HepG2 (cell line): ENCODE results near the gene EFEMP2. TPM values are rescaled to one million over a fixed set of nuclear protein-coding genes. Genes with fewer than 3 reads are reported as not detected.

Experiments
- DNMT3B ChIP-seq: conservative IDR thresholded peaks from 2 replicates; pipeline ENCODE4 v1.6.1; 2016; ENCODE audit warnings: missing biosample characterization, control low read depth
- KMT2A ChIP-seq: sonication (generic); formaldehyde crosslinking; IDR thresholded peaks from 2 replicates; pipeline ENCODE4 v1.4.0; 2020; ENCODE audit warnings: missing genetic modification reagents
- LRRFIP1 ChIP-seq: sonication (generic); formaldehyde crosslinking; conservative IDR thresholded peaks from 2 replicates; pipeline ENCODE4 v1.4.0; 2020; ENCODE audit warnings: missing genetic modification reagents
- MIXL1 ChIP-seq: IDR thresholded peaks from 2 replicates; pipeline ENCODE4 v1.6.1; 2016
- MZF1 ChIP-seq: sonication (generic); formaldehyde crosslinking; IDR thresholded peaks from 2 replicates; pipeline ENCODE4 v1.8.1; 2023; ENCODE audit warnings: mild to moderate bottlenecking, missing genetic modification reagents, borderline replicate concordance
- SKI ChIP-seq: fragments of 450-650 bp; IDR thresholded peaks from one replicate; pipeline ENCODE4 v1.6.1; 2018; ENCODE audit warnings: mild to moderate bottlenecking; ENCODE audit not compliant: partially characterized antibody
- SNAPC5 ChIP-seq: sonication (generic); formaldehyde crosslinking; IDR thresholded peaks from 2 replicates; pipeline ENCODE4 v1.8.1; 2023; ENCODE audit warnings: mild to moderate bottlenecking, missing genetic modification reagents, borderline replicate concordance
- ZBTB4 ChIP-seq: sonication (generic); formaldehyde crosslinking; IDR thresholded peaks from 2 replicates; pipeline ENCODE4 v1.4.0; 2020; ENCODE audit warnings: missing genetic modification reagents, mild to moderate bottlenecking, borderline replicate concordance
- ZNF468 ChIP-seq: sonication (generic); formaldehyde crosslinking; IDR thresholded peaks from 2 replicates; pipeline ENCODE4 v1.8.0; 2022; ENCODE audit warnings: mild to moderate bottlenecking, moderate library complexity, missing genetic modification reagents
- ZNF746 ChIP-seq: sonication (generic); formaldehyde crosslinking; IDR thresholded peaks from 2 replicates; pipeline ENCODE4 v1.8.0; 2022; ENCODE audit warnings: mild to moderate bottlenecking, missing genetic modification reagents
- polyA plus RNA-seq, 8 experiments: library from polyadenylated mRNA; depleted of rRNA in 3 of 8; stranded (reverse) in 7 of 8; unstranded in 1 of 8; fragments of >200 nt; fragmentation: Illumina TruSeq in 4 of 8; extraction: Trizol in 4 of 8; gene quantifications; 2 replicates each; pipeline versions ENCODE4 v1.2.1 to v1.2.3, GENCODE V29; 2011 to 2016; ENCODE audit warnings: low read depth in 4 of 8, missing spikeins in 1 of 8, mixed read lengths in 1 of 8; ENCODE audit not compliant: insufficient read depth in 1 of 8
- total RNA-seq, 5 experiments: library from RNA; depleted of rRNA; stranded (reverse); fragments of >200 nt; fragmentation: Illumina TruSeq; extraction: Trizol; gene quantifications; 2 replicates each; pipeline ENCODE4 v1.2.3, GENCODE V29; 2016; ENCODE audit warnings: low read depth in 1 of 5
- TF ChIP-seq, protein P1 (sequence below): sonication (generic); formaldehyde crosslinking; IDR thresholded peaks from 2 replicates; pipeline ENCODE4 v1.4.0; 2020; ENCODE audit warnings: missing genetic modification reagents, borderline replicate concordance
- TF ChIP-seq, protein P2 (sequence below): sonication (generic); formaldehyde crosslinking; IDR thresholded peaks from 2 replicates; pipeline ENCODE4 v1.8.0; 2022; ENCODE audit warnings: mild to moderate bottlenecking, missing genetic modification reagents; ENCODE audit not compliant: insufficient replicate concordance

Gene EFEMP2
- total and polyA plus RNA-seq, 2 of the 13 experiments (the other 11 are each of a cell fraction or from before 2014, with no cell fraction given): 7.4 to 29.7 TPM

GRCh38 chr11:65873318-65874156 is 937 bp upstream of the EFEMP2 start (continued):
- TF ChIP-seq ZBTB4 (CRISPR knock-in tag): peak; percentile 53; the same call in 1 of the 2 replicates
- no peak for TF ChIP-seq DNMT3B (CRISPR knock-in tag)
- TF ChIP-seq, protein P1, sequence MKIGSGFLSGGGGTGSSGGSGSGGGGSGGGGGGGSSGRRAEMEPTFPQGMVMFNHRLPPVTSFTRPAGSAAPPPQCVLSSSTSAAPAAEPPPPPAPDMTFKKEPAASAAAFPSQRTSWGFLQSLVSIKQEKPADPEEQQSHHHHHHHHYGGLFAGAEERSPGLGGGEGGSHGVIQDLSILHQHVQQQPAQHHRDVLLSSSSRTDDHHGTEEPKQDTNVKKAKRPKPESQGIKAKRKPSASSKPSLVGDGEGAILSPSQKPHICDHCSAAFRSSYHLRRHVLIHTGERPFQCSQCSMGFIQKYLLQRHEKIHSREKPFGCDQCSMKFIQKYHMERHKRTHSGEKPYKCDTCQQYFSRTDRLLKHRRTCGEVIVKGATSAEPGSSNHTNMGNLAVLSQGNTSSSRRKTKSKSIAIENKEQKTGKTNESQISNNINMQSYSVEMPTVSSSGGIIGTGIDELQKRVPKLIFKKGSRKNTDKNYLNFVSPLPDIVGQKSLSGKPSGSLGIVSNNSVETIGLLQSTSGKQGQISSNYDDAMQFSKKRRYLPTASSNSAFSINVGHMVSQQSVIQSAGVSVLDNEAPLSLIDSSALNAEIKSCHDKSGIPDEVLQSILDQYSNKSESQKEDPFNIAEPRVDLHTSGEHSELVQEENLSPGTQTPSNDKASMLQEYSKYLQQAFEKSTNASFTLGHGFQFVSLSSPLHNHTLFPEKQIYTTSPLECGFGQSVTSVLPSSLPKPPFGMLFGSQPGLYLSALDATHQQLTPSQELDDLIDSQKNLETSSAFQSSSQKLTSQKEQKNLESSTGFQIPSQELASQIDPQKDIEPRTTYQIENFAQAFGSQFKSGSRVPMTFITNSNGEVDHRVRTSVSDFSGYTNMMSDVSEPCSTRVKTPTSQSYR (CRISPR knock-in tag): no peak
- peak; percentile 68; the same call in 1 of the 2 replicates for TF ChIP-seq ZNF746 (CRISPR knock-in tag)
- no peak for TF ChIP-seq KMT2A
- TF ChIP-seq MIXL1: 0 out of 2 replicates have a peak, but pooled peaks have one; percentile 9
- 0 out of 2 replicates have a peak, but pooled peaks have one; percentile 44 for TF ChIP-seq MZF1 (CRISPR knock-in tag)
- TF ChIP-seq SKI: peak; percentile 39
- TF ChIP-seq LRRFIP1: no peak
- TF ChIP-seq, protein P2, sequence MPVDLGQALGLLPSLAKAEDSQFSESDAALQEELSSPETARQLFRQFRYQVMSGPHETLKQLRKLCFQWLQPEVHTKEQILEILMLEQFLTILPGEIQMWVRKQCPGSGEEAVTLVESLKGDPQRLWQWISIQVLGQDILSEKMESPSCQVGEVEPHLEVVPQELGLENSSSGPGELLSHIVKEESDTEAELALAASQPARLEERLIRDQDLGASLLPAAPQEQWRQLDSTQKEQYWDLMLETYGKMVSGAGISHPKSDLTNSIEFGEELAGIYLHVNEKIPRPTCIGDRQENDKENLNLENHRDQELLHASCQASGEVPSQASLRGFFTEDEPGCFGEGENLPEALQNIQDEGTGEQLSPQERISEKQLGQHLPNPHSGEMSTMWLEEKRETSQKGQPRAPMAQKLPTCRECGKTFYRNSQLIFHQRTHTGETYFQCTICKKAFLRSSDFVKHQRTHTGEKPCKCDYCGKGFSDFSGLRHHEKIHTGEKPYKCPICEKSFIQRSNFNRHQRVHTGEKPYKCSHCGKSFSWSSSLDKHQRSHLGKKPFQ (CRISPR knock-in tag): peak; percentile 70
- no peak for TF ChIP-seq SNAPC5 (CRISPR knock-in tag)
- TF ChIP-seq ZNF468 (CRISPR knock-in tag): no peak
